ENCODE results near the gene CDC6.

CDC6 gene

DNA sequence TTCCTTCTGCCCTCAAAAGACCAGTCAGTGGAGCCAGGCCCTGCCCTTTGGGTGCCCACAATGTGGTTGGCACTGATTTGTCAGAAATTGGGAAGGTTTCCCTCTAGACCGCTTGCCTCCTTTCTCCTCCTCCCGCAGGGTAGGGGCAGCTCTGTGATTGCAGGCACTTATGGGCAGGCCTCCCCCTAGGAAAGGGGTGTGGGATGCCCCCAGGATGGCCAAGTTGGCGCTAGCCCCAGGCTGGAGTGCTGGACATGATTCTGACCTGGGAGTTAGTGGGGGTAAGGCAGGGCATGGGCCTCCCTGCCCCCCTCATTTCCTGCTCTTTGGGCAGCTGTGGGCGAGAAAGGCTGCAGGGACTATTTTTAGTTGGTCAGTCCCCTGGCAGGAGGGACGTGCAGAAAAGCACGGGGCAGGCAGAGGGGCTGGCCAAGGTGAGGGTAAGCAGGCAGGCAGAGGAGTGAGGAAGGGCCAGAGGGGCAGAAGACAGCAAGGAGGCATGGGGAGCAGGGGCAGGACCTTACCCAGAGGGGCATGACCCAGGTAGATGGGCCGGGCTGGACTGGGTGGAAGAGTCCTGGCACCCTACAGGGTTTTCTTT lies 24.6 kb downstream of the CDC6 start:
- DNase-seq = no peak

DNA sequence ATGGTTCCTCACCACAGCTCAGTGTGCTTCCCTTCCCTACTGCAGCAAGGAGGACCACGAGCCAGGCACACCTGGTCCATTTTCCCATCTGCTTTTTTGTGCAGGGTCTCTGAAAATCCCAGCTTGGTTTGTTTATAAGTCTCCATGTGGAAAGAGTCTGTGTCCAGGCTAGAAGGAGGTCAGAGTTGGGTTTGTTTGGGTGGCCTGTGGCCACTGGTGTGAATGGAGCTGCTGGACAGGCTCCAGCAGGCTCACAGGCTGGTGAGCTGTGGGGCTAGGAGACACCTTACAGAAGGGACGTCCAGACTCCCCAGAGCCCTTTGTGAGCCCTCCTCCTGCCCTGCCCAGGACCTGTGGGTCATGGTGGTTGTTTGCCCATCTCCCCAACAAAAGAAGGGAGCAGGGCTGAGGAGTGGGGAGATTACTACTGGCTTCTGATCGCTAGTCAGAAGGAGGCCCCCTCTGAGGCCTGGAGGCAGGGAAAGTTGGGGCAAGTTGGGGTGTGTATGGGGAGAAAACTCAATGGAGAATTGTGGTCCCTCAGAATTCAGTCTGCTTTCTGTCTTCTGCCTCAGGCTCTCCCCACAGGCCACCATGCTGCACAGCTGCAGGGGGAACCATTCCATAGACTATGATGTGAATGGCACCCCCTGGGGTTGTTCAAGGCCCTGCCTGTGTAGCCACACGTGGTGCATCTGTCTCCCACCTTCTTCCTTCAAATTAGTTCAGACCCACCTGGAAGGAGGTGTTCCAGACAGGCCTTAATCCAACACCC lies 25.4 kb downstream of the CDC6 start:
- DNase-seq = no peak

DNA sequence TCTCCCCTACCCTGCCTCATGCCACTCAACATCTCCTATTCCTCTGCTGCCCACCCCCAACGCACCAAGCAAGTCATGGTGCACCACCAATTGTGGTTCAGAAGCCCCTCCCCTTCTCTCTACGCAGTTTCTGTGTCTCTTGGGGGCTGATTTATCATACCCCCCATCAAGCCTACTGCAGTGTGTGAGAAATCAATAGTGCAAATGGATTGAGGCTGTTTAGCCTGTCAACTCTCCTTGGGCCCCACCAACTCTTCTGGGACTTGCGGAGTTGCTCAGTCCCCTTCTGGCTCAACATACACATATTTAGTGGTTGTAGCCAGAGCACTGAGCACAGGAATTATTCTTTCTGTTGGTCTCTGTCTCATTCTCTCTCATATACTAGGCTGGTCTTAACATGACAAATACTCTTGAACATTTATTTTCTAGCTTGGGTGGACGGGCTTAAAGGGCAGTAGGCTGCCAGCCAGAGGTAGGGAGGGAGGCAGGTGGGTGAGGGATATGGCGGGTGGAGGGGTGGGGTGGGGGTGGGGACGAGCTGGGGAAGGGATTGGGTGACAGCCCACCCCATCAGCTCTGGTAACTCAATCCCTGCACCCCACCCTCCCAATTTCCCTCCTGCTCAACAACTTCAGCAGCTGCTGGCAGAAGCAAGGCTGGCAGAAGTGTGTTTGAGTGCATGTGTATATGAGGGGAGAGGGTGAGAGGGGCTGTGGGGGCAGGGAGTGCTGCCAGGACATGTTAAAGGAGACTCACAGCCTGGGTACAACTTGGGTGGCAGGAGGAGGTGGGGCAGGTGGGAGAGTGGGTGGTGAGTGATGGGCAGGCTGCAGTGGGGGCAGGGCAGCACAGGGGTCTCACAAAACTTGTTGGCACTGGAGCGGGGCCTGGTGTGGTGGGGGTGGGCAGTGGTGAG lies 26.2 kb downstream of the CDC6 start:
- peak; percentile 67 for DNase-seq

DNA sequence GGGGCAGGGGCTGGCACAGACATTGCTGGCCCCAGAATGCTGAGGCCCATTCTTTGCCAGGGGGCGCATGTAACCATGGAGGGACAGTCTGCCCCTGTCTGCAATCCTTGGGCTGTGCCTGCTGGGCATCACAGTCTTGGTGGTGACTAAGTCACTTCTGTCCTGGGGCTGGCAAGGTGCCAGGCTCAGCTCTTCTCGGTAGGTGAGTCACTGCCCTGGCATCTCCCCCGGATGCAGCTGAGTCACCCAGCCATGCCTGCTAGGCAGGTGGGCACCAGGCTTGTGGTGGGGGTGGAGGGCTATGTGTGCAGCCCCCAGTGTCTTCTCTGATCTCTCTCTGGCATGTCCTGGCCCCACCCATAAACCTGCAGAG lies 26.9 kb downstream of the CDC6 start:
- DNase-seq = peak; percentile 44

DNA sequence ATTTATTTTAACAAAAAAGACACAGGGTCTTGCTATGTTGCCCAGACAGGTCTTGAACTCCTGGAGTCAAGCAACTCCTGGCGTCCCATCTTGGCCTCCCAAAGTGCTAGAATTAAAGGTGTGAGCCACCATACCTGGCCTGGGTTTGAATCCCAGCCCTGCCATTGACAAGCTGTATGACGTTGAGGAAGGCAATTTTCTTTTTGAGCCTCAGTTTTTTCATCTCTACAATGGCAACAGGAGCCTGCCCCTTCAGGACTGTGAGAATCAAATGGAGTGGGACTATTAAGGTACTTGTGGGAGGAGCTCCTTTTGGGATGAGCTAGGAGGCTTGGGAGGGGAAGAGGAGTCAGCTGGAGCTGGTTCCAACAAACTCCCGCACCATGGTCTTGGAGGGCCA lies 27.5 kb downstream of the CDC6 start:
- DNase-seq = no peak

DNA sequence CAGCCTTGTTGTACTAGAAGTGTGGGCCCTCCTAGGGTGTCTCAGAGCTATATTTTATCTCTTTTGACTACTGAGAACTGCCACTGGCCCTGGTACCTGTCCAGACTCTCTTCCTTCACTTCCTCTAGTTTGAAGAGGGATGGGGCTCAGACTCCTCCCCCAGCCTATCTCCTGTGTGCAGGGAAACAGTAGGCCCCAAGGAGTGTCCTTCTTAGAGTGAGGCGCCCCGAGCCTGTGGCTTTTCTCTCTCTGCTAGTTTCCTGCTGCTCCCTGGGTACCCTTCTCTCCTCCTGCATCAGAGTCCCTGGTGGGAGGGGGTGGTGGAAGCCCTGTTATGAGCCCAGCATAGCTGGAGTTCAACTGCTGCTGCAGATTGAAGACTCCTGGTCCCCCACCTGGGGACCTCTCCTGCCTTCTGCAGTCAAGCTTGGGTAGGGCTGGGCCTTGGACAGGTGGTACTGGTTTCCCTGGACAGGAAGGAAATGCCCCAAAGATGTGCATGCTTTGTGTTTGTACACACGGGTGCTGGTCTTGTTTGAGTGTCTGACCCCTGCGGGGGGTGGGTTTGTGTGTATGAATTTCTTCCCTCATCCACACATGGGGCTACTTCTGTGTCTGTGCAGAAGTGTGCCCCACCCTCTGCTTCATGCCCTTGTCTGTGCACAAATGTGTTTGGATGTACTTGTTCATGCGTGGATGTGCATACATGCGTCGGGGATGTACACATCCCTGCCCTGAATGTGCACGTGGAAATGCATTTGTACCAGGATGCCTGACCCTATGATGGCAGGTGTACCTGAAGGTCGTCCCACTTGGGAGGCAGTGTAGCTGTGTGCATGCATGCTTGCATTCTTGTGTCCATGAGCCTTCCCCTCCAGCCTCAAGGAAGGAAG lies 28.2 kb downstream of the CDC6 start:
- peak; percentile 61 for DNase-seq

DNA sequence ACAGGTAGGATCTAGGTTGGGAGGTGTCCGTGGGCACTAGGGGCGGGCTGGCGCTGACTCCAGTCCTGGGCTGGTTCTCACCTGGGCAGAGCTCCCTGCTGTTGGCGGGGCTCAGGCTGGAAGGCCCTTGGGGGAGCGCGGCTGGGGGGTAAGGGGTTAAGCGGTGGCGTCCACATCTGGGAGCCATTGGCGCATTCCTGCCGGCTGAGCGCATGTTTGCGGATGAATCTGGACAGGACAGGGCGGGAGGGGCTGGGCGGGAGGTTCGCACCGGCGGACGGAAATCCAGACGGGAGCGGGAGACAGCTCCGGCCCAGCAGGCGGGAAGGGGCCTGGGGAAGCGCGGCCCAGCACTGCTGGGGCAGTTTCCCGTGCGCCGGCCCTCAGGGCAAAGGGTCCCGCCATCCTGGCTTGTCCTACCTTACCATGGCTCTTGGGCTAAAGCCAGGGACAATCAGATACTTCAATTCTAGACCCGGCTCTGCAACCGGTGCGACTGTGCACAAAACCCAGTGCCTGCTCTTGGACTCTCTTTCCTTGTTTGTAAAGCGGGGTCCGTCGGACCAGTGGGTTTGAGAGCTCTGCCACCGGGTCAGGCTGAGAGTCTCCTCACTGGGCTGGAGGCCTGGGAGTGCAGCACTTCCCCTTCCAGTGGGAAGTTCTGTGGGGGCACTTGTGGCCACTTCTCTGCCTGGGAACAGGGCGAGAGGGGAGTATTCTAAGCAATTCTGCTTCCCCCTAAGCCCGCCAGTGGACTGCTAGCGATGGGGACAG lies 29.1 kb downstream of the CDC6 start:
- DNase-seq = peak; percentile 90

DNA sequence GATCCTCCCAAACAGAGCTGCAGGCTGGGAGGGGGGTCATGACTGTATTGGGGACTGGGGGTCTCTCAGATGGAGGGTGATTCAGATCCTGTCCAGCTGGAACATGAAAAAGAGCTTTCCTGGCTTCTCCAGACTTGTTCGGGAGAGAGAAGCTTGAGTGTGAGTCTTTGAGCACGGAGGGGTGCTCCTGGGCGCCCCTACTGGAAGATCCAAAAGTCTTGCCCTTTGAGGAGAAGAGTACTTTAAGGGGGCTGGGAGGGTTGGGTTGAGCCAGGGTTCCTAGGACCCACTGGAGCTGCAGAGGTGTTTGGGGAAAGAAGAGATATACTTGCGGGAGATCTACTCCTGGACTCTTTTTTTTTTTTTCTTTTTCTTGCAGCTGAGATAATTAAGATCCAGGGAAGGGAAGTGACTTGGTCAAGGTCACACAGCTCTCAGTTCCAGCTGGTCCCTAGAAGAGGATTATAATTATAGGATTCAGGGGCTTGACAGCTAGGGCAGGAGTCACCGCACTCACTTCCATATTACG lies 29.7 kb downstream of the CDC6 start:
- peak; percentile 81 for DNase-seq

DNA sequence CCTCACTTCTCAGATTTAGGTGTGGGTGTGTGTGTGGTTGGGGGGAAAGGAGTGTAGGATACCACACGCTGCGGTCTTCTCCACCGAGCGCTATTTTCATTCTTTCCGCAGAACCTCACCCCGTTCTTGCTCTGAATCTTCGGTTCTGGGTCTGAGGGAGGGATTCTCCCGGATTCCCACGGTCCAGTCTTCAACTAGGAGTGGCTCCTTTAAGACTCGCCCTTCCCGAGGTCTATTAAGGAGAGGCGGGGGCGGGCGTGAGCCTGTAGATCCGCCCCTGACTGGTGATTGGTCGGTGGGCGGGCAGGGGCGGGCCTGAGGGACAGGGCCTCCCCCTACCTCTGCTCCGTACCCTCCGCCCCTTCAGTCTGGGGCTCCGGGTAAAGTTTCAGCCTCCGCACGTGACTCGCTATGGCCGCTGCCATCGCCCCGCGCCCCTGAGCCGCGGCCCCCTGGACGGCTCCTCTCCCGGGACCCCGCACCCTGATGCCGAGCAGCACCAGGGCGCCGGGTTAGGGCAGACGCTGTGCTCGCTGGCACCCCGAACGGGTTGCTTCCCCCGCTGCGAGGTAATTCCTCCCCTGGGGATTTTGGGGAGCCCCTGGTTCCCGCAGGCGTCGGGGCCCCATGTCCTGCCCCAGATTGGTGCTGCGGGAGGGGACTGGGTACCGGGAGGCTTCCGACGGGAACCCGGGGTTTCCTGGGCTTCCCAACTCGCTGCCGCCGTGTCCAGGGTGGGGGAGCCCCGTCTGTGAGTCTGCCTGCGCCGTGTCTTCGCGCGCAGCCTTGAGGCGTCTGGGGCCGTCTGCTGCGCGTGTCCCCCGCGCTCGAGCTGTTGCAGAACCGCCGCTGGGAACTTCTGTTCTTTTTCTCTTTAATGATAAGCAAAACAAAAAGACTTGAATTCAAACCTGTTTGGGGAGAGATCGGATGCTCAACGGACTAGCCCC lies 30.5 kb downstream of the CDC6 start:
- peak; percentile 97 for DNase-seq

DNA sequence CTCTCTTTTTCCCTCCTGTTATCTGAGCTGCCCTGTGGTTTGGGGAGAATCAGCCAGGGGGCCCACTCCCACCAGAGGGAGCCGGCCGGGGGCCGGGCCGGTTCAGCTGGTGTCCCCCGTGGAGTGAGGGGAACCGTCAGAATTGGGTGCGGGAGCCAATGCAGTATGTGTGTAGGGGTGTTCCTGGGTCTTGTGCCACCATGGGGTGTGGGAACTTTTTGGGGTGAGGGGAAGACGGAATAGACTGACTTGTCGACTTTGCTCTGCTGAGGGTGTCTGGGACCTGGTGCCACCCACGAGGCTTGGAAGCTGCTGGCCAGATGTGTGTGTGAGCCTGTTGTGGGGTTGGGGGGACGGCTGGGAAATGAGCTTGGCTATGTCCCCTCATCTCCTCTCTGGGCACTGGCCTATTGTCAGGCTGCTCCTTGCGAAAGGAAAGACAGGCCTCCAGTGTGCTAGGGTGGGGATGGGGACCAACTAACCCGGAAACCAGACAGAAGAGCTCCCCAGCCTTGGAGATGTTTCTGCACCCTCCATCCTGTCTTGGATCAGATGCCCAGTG lies 31.2 kb downstream of the CDC6 start:
- no peak for DNase-seq

DNA sequence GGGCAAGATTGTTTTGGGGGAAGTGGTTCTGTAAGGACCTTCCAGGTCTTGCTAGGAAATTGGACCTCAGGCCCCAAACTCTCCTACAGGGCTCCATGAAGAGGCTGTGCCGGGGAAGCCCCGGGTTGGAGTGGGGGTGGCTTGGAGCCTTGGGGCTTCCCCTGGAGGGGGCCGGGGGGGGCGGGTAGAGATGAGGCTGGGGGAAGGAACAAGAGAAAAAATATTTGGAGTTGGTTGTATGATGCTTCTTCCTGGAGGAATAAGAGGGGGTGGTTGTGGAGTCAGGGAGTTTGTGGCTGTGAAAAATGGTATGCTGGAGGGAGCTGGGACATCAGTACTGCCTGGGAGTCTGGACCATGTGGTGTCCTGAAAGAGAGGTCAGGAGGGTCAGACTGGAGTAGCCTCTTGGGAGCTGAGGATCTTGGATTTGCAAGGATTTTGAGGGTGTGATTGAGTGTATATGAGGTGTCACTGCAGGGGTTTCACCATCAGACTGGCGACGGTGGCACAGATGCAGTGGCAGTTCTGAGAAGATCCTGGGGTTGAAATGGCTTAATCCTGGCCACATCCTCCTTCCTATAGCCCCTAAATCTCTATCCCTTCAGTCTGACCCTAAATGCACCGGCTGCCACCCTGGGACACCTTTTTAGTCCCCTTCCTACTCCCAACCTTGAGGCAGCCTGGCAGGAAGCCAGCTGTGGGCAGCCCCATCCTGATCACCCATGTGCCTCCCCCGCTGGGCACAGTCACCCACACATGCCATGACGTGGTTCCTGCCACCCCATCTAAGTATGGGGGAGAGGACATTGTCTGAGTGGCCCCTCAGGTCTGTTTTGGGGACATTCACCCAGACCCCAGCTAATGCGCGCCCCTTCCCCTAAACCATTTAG lies 32.2 kb downstream of the CDC6 start:
- no peak for DNase-seq

DNA sequence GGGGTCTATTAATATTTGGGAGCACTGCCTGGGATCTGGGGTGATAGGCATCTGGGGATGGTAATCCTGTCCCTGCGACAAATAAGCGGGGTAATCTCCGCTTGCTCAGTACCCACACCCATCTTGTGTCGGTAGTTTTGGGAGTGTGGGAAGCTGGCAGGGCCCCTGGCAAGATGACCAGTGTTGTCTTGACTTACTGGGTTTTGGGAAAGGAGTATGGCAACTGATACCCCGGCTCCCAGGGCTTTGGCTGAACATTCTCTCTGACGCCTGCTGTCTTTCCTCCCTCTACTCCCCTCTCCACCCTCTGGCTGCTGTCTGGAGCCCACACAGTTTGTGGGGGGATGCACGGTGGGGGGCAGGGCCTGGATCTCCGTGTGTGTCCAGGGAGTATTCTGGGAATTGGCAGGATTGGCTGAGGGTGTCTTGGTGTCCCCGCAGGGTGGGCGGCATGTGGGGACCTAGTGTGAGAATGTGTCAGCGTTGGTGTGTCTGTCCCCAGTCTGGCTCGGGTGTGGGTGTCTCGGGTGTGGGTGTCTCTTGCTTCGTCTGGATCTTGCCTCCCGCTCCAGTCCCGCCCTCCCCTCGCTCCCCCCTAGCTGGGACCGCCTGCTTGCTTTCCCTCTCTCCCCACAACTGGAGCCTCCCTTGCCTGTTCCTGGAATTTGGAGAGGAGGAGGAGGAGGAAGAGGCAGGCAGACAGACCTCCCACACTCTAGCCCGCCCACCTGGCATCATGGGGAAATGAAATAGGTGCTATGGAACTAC lies 33.3 kb downstream of the CDC6 start:
- peak; percentile 60 for DNase-seq

DNA sequence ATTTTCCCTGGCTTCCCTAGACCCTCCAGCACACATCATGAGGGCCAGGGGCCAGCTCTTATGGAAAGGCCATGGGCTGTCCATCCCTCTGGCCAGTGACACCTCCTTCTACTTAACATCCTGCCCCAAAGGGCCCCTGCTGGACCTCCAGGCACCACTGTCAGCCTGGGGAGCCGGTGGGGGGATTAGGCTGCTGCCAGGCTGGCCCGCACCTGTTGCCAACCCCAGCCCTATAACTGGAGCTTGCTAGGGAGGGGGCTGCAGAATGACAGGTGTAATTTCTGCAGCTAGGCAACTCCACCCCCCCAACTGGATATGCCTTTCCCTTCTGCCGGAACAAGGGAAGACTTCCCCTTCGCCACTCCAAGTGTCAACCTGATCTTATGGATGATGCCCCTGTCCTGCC lies 33.8 kb downstream of the CDC6 start:
- DNase-seq = no peak

DNA sequence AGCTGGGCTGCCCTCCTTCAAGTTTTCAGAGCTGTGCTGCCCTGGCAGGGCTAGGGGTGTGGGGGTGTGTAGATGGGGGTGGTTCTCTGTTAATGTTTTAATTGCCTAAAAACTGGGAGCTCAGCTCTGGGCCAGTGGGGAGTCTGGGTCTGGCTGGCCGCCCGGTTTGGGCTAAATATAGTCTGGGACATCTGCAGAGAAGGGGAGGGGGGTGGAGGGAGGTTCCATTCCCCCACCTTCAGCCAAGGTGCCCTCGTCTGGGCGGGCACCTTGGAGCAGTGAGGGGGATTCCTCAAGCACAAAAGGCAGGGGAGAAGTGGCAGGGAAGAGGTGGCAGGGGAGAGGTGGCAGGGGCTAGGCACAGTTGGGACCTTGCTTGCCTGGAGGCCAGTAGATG lies 34.3 kb downstream of the CDC6 start:
- DNase-seq = no peak

DNA sequence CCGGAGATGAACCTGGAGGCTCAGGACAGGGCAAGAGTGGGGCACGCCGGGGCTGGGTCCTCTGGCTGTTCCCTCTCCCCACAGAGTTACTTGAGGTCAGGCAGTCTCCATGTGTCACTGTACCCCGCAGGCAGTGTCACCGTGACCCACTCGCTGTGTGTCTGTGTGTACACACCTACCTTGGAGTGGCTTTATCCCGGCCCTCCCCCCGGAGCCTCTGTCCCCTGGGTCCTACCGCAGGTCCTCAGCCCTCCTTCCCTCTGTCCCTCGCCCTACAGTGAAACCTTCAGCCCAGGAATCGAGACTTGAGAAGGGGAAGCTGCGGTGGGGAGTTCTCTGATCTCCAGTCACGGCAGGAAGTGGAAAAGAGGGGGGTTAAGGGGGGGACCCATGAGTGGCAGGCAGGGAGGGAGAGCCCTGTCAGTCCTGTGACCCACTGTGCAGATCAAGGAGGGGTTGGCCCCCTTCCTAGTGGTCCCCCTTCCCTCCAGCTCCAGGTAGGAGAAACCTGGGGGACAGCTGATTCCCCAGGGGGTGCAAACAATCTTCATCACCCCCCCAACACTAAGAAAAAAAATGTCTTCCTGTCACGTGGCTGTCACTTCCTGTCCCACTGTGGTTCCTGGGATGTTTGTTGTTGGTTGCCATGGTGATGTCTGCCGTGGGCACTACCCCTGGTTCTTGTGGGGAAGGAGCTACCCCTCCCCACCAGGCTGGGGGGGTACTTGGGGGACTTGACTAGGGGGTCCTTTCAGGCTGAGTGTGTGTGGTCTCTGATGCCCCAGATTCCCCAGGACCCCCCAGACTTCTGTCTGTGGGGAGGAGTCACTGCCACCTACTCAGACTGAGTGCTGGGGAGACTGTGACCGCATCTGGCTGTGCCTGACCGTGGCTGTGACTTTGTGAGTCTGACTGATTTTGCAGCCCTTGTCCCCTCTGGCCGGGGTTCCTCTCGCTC lies 35.0 kb downstream of the CDC6 start:
- peak; percentile 85 for DNase-seq

DNA sequence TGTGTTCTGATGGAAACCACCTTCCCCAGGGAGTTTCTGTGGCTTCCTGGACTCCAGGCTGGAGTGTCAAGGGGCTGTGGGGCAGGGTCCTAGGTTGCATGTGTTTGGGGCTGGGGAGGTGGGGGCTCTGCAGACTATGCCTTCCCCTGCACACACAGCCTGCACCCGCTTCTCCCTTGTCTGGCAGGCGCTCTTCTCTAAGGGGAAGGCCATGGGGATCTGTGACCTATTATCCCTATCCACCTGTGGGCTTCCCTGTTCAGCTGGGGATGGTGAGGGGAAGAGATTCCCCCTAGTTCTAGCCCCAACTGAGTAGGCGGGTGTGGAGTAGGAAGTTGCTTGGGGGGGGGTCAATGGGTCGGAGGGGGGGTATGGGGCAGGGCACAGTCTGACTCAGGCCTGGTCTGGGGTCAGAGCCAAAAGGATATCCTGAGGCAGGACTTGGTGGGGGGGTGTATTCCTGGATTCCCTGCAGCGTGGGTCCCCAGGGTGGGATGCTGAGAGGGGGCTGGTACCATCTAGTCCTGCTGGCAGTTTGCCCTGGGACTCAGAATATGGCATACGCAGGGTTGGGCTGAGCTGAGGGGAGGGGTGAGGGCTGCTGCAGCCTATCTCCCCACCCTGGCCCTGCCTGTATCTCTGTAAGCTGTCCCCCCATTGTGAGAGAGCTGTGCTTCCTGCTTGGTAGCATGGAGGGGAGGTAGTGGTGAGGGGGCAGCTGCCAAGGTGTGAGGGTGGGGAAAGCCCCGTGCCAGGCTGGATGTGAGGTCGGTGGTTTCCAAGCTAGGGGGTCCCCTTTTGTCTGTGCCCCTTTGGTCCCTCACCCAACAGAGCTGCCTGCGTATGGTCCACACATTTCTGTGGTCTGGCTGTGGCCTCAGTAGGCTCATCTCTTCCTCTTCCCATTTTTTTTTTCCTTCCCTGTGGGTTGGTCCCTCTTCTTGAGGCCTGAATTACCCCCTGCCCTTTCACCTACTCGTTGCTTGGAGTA lies 36.0 kb downstream of the CDC6 start:
- DNase-seq = peak; percentile 24

Data from eye (tissue), 1 donor.